ENCODE results near the gene HOXA7.

Gene HOXA7

DNA sequence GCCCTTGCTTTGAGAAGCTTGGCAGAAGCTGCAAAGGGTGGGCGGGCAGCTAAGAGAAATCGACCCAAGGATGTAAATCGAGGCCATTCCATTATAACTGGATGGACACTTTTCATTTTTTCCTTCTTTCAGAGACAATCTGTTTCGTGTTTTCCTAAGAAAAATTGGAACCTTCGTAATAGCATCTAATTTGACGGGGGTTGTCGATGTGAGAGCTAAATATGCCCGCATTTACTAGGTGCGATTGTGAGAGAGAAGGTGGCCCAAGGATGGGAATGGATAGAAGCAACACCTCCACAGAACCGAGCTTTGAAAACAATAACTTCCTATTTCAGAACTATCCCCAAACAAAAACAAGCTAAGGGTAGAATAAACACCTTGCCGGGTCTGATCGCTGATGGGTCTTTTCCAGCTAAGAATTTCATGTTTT, 25.1 kb downstream of the HOXA7 start:
- DNase-seq: no peak

DNA sequence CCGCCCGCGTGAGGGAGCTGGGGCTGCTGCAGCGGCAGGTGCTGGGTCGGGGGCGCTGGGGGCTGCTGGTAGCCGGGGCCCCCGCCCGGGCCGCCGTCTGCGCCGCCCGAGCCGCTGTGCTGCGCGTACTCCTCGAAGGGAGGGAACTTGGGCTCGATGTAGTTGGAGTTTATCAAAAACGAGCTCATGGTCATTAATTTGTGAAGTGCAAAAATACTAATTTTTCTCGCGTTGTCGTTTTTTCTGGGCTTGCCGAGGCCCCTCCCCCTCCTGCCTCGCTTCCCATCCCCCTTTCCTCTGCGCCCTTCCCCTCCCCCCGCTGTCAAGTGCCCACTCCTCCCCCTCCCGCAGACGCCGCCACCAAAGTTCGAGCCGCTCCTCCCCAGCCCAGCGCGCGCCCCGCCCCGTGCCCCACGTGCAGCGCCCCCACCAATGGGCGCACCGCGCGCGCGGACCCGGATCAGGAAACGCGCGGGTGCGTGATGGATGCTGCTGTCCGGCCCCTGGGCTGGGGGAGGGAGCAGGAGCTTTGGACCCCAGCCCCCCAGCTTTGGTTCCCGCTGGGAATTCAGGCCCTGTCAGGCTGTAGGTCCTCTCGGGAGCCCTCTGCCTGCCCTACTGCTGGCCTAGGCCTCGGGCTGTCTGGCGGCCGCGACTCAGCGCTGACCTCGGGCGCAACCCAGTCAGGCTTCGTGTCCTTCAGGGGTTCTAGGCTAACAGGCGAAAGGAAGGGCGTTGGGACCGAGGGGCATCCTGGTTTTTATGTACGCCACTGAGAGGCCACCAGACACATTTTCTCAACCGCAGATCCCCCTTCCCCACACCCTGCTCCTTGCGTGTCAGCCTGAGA, 25.7 kb downstream of the HOXA7 start, which contains the start of gene HOXA4:
TSS of gene HOXA4 (minus strand) at position 218 of the 850 bp plus-strand sequence. CDS start at position 194, 24 bp downstream.
- DNase-seq: peak; percentile 83

DNA sequence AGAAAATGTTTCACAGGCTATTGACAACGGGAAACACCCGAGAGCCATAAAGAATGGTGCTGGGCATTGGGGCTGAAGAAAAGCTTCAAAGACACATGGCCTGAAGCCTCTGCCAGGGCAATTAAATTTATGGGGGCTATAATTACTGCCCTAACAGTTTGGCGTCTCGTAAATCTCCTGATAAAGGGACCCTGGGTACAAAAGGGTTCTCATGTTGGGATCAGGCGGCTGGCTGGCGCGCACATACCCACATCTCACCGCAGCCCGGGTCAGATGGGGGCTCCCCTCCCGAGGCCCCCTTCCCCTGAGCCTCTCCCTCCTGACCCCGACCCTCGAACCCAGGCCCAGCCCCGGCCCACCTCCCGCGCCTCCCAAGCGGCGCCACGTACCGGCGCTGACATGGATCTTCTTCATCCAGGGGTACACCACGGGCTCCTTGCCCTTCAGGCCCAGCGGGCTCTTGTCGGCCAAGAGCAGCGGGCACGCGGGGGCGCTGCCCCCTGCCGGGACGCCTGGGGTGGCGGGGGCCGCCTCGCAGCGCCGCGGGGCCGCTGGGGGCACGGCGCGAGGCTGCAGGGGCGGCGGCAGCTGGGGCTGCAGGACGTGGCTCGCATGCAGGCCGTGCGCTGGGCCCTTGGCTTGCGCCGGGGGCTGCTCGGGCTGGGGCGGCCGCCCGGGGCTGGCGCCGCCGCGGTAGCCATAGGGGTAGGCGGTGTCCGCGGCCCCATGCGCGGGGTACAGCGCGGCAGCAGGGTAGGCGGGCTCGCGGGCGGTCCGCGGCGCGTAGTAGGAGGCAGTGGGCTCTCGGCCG, 26.5 kb downstream of the HOXA7 start:
- no peak for DNase-seq

DNA sequence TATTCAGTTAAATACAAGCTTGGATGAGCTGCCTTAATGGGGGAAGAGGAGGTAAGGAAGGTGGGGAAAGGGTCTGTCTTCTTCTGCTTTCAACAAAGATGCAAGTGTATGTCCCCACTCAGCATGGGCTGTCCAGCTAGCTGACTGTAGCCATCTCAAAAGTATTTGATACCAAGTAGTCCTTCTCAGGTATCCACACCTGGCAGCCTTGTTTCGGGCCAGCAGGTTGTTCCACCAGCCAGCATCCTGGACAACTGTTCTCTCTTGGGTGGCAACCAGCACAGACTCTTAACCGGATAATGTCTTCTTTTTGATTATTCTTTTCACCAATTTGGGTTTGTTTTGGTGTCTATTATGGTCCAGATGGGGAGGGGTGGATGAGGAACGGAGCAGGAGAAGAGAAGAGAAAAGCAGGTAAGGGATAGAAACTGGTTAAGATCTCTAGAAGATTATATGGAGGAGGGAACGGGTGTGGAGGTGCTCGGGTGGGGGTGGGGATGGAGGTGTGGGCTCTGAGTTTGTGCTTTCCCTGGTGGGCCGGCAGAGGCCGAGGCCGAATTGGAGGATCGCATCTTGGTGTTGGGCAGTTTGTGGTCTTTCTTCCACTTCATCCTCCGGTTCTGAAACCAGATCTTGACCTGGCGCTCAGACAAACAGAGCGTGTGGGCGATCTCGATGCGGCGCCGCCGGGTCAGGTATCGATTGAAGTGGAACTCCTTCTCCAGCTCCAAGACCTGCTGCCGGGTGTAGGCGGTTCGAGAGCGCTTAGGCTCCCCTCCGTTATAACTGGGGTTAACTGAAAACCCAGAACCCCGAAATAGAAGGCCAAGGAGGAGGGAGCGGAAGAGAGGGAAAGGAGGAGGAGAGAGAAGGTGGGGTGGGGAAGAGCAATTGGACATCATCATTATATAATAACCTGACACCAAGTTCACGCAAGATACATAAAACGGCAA, 27.4 kb downstream of the HOXA7 start:
- no peak for DNase-seq

DNA sequence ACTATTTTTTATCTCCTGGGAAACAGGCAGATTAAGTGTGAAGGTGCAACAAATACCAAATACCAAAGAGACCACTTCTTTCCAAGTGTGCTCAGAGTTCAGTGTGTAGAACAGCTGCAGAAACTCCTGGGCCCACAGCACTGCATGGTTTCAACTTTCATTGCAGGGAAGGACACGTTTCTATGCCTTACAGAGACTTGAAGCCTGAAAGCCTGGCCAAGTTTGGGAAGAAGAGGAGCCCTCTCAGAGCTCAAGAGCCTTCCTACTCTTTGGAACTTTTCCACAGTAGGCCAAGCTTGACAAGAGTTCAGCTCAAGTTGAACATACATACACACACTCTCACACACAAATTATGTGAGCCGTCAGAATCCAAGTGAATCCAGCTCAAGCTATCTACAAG, 28.4 kb downstream of the HOXA7 start:
- no peak for DNase-seq

DNA sequence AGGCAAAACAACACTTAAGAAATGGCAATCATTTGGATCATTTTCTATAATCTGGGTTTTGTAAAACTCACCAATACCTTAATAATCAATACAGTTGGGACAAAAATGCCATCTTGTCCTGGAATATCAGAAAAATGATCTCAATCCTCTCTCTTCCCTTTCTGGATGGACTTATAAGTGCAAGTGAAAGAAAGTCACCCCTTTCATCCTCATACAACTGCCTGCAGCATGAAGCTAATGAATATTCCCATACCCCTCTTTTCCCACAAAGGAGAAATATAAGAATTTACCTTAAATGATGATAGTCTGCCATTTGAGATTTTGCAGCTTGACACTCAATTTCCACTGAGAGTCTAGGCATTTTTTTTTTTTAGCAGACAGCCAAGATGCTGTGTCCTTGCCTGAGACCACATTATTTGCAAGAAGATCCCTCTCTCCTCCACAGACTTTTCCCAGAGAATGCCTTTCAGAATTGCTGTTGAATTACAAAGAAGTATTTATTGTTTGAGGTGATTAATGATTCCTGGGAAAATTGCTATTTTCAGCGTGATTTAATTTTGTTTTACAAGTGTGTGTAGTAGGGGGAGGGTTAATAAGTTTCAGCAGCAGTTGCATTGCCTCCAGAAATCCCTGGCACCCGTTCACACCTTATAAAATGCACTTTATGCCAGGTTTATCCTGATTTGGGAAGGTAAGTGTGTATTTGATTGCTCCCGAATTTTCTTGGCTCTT, 29.7 kb downstream of the HOXA7 start:
- no peak for DNase-seq

DNA sequence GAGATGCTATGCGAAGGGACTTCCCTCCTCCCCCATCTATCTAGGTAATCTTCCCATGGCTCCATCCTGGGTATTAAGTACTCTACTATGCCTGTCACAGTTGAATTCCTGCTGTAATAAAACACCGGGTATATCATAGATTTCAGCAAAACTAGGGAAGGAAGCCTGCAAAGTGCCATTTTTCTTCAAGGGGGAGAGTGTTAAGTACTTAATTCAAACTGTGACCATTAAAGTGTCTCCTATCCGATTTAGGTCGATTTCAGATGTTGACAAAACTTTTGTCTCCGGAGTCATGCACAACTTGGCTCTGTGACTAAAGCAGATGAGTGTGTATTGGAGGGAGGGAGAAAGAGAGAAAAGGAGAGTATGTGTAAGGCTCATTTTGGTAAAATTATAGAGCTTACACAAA, 30.5 kb downstream of the HOXA7 start:
- DNase-seq: no peak

DNA sequence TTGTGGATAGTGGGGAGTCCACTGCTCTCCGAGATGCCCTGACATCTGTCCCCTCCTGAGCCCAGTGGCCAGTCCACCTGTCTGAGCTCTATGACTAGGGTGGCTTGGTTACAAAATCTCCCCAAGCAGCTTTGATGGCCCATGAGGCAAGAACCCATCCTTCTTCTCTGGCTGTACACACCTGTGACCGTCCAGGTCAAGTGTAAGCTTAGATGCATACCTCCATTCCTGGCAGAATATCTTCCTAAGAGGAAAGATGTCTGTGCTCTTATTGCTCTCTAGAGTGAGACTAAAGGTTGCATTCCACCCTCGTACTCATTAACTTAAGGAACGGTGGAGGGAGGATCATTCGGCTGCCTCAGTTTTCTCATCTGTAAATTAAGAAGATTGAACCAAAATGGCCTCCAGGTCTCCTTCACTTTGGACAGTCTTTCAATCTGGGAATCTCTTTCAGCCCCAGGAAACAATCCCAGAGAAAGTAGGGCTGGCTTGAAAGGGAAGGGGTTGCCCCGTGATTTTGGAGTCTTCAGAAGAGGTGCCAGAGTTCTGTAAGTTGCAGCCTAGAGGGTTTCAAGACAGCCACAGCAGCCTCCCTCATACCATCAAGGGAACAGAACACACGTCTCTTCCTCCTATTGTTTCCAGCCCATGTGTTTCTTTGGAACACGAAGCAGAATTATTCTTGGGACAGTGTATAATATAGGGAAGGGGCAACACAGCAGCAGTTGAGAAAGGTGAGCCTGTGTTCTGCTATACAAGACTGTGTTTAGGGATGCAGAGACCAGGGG, 31.4 kb downstream of the HOXA7 start:
- DNase-seq: no peak

DNA sequence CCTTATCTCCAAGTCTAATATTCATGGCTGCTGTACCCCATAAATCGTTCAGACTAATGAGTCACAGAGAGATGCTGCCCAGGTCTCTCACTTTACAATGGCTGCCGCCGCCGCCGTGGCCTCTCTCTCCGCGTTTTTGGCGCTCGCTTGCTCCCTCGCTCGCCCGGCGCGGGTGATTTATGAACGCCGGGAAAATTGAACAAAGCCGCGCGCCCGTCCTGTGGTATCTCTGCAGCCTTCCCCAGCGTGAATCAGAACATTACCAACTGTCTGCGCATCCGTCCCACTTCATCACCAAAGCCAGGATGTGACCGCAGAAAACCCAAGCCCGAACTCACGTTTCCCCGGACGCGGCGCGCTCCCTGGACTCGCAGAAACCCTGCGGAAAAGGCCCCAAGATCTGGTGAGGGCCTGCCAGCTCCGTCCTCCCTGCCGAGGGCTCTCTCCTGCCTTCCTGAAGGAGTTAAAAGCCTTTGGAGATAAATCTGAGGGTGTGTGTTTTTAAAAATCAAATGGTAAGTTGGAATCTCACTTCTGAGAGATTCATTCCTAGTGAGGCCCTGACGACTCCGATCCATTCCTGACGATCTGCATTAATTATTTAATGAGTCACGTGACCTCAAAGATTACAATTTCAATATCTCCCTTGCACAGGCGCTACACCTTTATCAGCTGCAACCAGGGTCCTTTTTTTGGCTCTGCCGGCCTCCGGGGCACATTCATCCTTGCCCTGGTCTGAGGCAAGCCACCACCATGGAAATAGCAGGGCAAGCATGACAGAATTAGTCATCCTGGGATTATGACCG, 32.2 kb downstream of the HOXA7 start:
- DNase-seq: no peak

DNA sequence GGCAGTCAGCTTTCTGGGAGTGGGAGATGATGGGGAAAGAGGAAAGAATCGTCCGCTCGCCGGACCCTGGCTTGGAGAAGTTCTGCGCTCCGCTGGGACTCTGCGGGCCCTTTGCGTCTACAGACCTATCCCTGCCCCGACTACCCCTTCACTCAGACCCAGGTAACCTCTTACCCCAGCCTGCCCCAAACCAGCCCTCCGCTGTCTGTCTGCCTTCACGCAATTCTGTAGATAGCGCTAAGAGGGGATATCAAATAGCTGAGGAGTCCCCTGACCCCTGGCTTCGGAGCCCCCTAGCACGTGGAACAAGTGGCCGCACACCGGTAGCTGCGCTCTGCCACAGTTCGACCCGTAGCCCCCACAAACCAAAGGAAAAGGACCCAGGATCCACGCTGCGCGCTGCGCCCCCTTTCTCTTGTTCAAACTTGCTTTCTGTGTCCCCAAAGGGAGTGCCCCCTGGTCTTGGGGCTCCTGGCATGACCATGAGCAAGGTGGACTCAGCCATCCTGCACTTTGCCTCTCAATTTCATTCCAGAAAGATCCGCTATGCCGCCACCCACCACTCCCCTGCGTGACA, 32.9 kb downstream of the HOXA7 start:
- no peak for DNase-seq

DNA sequence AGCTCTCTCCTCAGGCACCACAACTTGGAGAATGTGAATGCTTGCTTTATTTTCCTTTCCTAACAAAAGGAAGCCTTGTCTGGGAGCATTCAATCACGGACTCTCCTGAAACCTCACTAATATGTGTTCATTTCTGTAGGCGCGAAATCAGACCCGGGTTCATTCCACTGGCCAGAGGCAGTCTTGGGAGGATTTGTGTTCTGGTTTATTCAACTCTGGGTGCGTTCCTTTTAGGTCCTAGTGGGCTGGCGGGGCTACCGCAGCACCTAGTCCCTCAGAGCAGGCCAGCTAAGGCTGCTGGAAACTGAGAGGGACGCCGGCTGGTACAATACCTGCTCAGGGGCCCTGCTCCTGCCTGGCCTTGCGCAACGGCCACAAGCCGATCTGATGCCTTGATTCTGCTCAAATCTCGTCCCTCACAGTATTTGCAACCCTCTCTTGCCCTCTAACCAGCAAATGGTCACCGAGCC, 33.4 kb downstream of the HOXA7 start:
- DNase-seq: no peak

DNA sequence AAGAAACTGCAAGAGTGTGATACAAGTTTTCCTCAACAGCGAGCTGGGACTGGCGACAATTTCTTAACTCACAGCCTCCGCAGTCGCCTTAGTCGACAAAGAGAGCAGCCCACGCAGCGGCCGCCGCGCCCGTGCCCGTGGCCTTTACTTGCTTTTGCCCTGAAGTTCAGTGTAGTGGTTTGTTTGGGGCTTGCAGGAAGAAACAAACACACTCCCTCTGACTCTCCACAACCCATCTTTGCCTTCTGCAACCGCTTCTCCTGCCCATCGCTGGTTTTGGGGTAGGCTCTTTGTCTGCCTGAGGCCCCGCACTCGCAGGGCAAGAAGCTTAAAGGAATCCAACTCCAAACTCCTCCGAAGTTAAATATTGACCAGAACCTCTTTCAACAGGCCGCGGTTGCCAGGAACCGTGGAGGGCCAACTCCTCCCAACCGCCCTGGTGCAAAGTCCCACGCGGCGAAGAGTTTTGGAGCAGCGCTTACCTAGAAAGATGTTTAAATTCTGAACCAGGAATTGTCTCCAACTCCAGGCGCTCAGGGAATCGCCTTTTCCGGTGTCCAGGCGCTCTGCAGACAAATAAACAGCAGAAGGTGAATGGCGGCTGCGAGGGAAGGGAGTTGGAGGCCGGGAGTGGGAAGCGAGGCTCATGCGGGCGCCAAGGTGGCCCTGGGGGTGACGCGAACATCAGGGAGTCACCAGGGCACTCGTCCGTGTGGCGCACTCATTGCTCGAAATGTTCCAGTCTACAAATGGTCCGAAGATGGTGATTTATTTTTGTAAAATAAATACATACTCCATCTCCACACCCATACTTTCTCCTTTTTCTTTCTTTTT, 34.2 kb downstream of the HOXA7 start:
- no peak for DNase-seq

DNA sequence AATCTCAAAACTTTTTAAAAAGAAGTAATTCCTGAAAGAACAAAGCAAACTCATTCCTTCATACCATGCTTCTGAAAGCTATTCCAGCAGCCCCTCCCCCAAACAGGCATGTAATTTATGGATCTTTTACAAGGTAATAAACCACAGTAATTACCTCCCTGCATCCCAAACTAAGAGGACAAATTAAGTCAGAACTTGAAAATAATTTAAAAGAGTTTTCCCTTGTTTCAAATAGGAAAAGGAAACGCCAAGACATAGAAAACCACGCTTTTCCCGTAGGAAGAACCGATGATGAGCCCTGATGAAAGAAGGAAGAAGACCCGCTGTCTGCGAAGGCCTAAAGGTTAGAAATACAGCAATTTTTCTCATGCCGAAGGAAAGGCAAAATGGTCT, 34.8 kb downstream of the HOXA7 start:
- DNase-seq: no peak

DNA sequence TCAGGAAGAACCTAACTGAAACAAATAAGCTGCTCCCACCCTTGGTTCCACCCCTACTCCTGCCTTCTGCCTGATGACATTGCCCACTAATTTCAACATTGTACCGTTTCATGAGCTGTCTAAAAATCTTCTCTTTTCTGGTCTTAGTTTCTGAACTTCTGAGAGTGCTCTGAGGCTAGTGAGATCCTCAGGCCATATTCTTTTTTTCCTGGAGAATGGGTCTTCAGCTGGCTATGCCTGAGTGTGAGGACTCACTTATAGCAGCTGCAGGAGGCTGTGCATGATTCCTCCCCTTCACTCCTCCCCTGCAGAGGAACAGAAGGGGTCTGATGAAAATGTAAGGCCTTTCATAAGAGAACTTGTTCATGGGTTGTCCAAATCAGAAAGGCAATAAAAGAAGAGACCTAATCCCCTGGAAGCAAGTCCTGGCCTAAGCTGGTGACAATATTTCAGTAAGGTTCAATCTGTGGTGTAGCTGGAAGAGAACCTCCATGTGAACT, 37.0 kb downstream of the HOXA7 start:
- no peak for DNase-seq

DNA sequence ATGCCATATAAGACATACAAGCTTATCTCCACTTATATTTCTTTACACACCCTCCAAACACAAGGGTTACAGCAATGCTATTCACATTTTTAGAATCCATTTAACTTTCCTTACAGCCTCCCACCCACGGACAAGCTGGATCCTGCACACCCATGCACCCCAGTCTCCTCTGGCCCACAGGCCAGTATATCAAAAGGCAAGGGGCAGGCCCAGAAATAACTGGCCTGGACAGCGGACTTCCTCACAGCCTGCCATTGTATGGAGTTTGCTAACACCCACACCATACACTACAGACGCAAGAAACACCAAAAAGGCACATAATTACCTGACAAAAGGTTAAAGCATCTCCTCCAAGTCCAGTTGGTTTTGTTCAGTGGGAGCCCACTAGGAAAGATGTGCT, 37.9 kb downstream of the HOXA7 start:
- DNase-seq: no peak

DNA sequence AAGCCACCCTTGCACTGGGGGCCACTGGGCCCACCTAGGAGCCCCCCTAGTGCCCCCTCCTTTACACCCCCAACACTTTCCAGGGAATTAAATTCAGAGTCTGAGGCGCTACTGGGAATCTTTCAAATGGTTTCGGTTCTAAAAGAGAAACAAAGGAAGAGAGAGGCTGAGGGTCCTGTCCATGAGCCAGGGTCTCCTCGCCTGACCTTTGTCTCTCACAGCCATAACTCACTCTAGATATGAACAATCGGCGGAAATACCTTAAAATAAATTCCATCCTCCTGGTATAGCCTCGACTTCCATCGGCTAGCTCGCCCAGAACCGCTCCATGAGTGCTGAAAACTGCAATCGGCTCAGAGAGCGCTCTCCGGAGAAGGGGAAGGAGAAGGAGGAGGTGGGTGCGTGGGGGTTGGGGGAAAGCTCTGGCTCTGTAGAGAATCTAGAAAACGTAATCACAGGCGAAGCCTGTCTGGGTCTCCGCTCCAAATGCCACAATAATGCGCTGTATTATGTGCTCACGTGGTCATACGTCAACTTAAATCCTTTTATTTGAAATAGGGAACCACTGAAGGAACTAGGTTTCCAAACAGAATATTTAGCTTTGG, 38.5 kb downstream of the HOXA7 start:
- no peak for DNase-seq

DNA sequence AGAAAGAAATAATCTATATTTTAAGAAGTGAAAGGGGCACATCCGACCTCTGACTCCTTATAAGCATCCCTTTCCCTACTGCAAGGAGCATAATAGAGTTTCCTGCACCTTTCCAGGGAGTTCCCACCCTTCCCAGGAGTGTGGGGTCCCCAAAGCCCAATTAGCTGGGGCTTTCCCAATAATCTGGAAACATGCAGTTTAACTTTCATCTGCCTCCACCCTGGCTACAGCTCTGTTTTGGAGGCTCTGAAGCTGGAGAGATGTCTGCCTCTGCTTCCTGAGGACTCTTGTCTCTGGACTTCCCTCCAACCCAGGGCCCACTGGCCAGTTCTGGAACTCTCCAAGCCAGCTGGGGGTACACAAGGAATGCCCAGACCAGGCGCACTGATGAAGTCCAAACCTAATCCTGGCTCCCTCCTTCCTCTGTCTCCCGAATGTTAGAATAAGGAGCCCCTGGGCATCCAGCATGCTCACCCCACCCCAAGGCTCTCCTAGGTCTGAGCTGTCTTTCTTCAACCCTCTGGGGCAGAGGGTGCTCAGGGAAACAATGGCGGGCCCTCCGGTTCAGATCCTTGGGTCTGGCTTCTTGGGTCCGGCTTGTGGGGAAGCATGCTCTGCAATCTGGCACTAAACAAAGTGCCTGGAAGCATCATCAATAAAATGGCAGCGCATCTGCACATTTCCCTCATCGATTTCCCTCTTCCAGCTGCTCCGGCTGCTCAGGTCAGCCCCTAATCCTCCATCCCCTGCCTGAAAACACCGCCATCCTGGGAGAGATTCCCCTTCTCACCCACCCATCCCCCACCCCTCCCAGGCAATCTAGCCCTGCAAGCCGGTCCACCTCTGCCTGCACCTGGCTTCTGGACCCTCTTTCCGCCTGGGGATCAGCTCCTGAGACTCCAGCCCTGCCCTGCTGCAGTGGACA, 39.3 kb downstream of the HOXA7 start:
- DNase-seq: no peak
